GM18873 (cell line): ENCODE results near the gene CDK17.
"Not testable (repeated sequence)": the region's sequence is repeated elsewhere in the genome, so short reads cannot be mapped to it uniquely, and the experiment has no call there.

Source experiments
- ATAC-seq: cut with Tn5 transposase; IDR thresholded peaks from one replicate; pipeline ENCODE4 v1.9.1; 2021; ENCODE audit warnings: mild to moderate bottlenecking, moderate library complexity, moderate number of reproducible peaks; ENCODE audit not compliant: unreplicated experiment, low FRiP score

CDK17 gene

DNA sequence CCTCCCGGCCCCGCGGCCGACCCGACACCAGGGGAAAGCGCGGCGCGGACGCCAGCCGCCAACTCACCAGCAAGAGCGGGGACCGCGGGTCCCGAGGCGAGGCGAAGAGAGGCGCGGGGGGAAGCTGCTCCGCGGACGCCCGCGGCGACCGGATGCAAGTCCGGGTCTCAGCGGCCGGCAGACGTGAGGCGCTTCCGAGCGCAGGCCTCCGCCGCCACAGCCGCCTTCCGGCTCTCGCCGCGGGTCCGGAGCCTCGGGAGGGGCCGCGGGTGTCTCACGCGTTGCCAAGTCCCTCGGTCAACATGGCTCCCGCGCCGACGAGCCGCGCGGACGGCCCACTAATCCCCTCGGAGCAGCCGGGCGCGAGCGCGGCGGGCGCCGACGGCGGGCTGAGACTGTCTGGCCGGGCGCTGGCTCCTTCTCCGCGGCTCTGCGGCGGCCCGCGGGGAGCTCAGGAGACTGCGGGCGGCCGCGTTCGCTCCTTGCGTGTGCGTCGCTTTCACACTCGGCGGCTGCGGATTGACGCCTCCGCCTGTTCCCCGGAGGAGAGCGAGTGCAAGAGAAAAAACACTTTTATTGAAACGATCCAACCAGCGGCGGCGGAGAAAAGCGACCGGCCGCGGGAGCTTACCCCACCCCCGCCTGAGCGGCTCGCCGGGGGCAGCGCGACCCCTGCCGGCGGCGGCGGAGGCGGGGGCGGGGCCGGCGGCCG is at the start of gene CDK17:
CDK17 (minus strand) TSS at position 521 of the 712 bp plus-strand sequence. CDS start 65,603 bp downstream, outside the sequence.
- ATAC-seq: peak; percentile 32

DNA sequence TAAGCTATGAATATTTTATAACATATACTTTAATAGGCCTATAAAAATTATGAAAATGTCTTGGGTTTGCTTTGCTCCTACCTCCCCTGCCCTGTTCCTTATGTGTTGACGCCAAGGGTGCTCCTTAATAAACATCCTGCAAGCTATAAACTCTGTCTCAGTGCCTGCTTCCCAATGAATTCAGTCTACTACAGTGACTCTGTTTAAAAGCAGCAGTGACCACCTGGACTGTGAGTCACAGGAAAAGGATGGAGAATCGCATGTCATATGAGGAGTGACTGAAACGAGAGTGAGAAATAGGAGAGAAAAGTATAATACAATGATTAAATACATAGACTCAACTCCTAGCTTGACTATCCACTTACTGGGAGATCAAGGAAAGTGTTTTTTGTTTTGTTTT is 48.1 kb upstream of the CDK17 start:
- no peak for ATAC-seq

DNA sequence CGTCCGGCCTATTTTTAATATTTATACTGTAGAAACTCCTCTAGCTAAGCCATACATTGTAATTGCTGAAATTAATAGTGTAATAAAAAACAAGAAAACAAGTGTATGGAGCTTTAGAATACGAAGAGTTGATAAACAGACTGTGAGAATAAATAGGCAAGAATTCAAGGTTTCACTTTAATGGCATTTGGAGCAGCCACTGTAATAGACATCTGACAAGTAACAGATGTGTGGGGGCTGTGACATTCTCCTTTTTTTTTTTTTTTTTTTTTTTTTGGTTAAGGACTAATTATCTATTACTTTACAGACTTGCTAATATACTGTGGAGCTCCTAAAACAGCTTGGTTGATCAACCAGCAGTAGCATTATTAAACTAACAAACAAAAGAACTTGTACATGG is 47.0 kb upstream of the CDK17 start:
- ATAC-seq: no peak

DNA sequence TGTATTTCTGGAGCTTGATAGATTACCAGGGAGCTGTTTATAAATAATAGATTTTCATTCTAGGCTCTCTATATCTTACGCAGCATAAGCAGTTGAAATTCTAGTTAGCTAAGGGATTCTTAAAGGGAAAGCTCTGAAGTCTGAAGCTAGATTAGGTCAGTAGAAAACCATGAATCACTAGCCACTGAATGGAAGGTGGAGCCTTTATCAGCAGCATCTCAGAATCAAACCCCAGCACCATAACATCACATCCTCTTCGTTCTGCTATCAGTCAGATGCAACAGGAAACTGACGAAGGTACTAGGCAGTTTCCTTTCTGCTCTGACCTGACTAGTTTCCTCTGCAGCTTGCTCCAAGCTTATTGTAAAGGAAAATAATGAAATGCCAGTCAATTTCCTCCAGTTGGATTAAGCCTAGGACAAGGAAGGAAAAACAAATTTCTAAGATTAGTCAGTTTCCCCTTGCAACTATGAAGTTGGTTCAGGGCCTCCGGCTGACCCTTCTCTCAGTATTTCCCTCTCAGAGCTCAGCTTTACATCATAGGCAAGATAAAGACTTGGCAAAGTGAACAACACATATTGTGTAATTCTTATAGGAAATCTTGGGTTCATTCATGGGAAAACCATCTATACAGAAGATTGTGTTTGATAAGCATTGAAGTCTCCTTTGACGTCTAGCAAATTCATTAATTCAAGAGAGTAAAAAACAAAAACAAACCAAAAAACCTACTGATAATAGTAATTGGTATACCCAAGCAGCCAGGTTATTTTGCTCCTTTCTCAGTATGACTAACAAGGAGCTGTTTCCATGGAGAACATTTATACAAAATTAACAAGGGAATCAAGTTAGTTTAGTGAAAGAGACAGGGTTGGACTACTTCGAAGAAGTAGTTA is 45.7 kb upstream of the CDK17 start:
- ATAC-seq: peak; percentile 79

DNA sequence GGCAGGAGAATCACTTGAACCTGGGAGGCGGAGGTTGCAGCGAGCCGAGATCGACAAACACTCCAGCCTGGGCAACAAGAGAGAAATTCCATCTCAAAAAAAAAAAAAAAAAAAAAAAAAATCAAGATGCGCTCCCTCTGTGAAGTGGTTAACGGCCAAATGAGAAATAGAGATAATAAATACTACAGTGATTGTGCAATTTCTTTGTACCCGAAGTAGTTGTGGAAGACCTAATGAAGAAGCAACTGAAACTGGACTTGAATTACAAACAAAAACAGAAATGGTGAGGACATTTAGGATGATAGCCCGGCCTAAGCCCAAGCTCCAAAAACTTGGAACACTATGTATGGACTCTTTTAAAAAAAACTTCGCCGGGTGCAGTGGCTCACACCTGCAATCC is 44.2 kb upstream of the CDK17 start:
- no peak for ATAC-seq

DNA sequence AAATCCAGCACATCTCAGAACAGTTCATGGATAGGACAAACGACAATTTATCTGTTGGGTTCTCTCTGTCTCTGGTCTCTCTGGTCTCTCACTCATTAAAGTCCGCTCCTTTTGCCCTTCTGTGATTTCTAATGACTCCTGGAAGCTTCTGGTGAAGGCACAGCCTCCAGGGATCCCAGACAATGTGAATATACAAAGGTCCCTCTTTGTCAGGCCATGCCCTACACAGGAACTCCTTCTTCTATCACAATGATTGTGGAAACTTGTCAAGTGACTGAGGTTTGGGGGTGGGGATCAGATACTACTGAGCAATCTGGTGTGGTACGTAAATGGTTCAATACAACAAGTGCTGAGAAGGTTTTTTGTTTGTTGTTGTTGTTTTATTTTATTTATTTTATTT is 42.7 kb upstream of the CDK17 start:
- no peak for ATAC-seq

DNA sequence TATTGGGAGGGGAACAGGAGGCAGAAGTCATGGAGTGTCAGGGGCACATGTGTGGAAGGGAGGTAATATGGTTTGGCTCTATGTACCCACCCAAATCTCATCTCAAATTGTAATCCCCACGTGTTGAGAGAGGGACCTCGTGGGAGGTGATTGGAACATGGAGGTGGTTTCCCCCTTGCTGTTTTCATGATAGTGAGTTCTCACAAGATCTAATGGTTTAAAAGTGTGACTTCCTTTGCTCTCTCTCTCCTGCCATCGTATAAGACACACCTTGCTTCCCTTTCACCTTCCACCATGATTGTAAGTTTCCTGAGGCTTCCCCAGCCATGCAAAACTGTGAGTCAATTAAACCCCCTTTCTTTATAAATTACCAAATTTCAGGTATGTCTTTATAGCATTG is 41.6 kb upstream of the CDK17 start:
- no peak for ATAC-seq

DNA sequence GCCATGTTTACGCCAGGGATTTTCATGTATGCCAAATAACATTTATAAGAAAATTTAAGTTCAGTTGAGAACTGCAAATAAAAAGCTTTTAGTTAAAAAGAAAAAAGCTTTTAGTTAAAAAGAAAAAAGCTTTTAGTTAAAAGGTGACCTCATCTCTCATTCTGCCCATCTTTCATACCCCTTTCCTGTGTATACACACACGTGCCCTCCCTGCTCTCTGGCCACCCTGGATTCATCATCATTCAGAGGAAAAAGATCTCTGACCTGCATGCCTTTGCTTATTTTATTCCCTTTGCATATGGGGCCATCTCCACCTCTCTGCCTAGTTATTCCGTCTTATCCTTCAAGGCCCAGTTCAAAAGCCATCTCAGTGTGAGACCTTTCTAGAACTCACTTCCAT is 38.1 kb upstream of the CDK17 start:
- ATAC-seq: no peak

DNA sequence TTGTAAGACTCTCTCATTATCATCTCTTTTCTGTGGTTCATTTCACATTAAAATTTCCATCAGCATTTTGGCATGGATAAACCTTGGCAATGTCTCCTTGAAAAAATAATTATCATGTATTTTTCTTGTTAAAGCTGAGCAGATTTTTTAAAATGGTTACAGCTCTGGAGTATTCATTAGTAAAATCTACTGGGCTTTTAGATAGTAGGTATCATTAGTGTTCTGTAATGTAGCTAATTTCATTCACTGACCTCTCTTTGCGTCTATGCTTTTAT is 36.9 kb upstream of the CDK17 start:
- no peak for ATAC-seq

DNA sequence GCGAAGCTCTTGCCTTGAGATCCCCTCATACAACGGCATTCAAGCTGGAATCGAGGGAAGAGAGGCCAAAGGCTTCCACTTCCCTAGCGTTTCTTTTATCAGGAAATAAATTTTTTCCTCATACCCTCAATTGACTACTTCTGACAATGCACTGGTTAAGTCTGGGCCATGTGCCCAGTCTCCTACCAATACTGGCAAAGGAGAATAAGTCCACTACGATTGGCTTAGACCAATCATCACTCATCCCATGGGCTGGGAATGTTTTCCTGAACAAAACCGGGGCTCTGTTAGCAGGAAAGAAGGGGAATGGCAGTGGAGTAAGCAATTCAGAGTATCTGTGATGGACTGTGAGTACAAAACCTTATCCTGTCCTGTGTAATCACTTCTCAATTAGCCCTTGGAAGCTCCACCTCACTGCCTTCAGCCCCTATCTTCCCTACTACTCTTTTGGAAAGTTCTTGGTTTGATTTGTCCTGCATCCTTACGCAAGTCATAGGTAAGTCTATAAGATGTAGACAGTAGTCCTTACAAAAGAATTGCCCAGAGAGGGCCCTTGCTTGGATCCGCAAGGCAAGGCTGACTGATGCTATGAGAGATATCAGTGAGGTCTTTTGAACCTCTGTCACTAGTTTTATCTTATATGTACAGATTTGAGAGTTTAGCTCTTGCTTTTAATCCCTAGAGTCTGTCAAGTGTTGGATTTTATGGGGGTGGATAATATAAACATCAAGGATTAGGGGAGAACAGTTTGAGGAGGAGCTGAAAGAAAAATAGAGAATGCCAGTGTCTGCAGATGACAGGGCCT is 36.3 kb upstream of the CDK17 start:
- ATAC-seq: no peak

DNA sequence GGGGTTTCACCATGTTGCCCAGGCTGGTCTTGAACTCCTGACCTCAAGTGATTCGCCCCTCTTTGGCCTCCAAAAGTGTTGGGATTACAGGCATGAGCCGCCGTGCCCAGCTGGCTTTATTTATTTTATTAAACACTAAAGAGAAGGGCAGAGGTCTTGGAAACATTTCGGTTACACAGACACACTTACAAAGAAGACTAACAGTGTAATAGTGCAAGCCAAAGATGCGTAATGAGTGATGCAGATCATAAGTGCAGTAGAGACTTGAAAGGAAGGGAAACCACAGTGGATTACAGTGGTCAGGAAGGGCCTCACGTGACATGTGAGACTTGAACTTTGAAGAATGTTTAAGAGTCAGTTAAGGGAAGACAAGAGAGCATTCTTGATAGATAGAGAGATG is 33.9 kb upstream of the CDK17 start:
- peak; percentile 80 for ATAC-seq

DNA sequence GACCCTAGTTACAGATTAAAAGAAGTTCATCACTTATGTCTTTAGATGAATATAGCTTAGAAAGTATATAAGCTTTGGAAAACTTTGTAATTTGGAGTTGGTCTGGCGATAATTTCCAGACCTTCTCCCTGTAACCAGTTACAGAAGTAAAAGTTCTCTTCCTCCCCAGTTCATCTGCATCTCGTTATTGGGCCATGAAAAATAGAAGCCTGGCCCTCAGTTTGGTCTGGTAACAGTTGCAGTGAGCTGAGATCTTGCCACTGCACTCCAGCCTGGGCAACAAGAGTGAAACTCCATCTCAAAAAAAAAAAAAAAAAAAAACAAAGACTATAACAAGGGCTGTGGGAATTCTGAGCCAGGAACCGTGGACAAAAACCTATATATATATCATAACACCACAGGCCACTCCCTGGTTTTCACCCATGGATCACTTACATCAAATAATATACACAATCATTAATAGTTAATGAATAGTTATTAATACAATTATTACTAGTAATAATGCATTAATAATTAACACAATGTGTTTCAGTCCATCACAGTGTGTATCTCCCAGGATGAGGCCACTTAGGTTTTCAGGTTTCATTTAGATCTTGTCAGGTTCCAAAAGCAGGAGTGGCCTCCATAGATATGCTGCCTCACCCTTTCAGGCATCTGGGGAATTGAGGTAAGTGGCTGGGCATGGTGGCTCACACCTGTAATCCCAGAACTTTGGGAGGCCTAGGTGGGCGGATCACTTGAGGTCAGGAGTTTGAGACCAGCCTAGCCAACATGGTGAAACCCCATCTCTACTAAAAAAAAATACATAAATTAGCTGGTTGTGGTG is 32.5 kb upstream of the CDK17 start:
- ATAC-seq: not testable (repeated sequence)

DNA sequence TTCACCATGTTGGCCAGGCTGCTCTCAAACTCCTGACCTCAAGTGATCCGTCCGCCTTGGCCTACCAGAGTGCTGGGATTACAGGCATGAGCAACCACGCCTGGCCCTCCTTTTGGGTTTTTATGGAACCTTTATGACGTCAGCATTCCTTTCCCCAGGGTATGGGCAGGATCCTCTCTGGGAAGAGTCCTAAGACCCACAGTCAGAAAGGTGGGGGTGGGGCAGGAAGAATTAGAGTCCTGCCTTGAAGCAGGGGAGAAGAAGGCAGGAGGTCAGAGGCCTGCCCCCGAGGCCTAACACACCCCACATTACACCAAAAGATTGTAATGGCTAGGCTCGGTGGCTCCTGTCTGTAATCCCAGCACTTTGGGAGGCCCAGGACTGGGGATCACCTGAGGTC is 30.8 kb upstream of the CDK17 start:
- ATAC-seq: no peak

DNA sequence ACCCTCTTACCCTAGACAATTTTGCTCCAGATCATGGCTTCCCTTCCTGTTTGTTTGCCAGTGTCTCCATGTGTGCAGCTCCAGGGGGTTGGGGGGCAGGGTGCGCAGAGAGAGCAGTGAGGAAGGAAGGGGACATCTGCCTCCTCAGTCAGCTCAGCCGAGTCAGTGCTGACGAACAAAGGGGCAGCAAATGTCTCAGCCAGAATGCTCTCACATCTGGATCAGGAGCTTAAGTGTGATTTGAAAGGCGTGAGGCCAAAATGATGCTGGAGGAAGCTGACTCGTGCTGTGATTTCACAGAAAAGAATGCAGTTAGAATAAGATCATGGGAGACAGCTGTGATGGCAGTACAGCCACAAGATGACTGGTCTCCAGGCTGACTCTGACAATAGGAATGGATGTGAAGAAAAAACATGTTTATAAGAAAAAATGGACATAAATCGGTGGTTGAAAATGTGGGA is 27.1 kb upstream of the CDK17 start:
- no peak for ATAC-seq

DNA sequence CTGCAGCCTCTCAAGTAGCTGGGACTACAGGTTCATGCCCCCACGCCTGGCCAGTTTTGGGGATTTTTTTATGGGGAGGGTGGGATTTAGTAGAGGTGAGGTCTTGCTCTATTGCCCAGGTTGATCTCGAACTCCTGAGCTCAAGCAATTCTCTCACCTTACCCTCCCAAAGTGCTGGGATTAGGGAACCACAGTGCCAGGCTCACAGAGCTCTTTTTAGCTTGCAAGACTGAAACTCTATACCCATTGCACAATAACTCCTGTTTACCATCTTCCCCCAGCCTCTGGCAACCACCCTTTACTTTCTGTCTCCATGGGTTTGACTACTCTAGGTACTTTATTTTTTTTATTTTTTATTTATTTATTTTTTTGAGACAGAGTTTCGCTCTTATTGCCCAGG is 25.7 kb upstream of the CDK17 start:
- ATAC-seq: no peak

DNA sequence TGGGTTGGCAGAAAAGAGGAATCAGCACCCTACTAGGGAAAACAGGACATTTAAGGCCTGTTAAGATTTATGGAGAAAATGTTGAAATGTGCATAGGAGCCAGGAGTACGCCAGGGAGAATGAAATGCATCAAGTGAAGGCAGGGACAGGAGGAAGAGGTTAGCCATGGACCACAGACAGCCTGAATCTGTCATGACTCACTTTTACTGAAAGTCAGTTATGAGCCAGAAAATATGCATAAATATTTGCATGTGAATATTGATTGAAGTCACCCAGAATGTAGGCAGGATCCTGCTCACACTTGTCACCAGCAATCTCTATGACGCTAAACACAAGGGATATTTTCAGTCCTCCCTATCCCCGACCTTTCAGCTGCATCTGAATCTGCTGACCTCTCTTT is 25.1 kb upstream of the CDK17 start:
- peak; percentile 52 for ATAC-seq

DNA sequence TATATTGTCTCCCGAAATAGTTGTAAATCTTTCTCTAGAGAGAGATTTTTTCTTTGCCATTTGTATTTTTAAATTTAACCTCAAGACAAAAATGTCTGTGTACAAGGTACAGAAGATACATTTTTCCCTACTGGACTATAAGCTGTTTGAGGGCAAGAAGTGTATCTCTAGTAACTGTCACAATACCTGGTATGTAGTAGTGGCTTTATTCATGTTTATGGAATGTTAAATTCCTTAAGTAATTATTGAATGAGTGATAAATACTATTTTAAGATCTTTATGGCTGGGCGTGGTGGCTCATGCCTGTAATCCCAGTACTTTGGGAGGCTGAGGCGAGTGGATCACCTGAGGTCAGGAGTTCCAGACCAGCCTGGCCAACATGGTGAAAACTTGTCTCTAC is 24.4 kb upstream of the CDK17 start:
- no peak for ATAC-seq

DNA sequence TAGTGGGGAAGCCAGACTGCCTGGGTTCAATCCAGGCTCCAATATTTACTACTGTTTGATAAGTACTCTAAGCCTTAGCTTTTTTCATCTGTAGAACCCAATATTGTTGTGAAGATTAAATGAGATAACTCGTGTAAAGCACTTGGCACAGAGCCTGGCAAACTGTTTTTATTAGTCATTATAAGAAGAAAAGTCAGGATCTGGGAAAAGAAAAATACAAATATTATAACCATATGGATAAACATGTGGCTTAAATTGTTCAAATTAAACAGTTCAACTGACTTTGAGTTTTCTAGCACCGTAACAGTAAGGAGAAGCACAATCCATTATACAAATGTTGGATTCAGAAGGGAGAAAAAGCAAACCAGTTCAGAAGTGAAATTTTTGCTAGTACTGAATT is 22.0 kb upstream of the CDK17 start:
- no peak for ATAC-seq

DNA sequence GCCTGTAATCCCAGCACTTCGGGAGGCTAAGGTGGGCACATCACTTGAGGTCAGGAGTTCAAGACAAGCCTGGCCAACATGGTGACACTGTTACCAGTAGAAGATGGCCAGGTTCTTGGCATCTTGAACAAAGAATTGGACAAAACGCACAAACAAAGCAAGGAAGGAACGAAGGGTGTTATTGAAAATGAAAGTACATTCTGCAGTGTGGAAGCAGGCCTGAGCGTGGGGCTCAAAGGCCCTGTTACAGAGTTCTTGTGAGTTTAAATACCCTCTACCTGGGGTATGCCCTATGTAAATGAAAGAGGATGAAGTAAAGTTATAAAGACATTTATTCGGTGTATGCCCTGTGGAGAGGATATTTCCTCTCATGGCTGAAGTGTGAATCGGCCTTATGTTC is 20.8 kb upstream of the CDK17 start:
- no peak for ATAC-seq

DNA sequence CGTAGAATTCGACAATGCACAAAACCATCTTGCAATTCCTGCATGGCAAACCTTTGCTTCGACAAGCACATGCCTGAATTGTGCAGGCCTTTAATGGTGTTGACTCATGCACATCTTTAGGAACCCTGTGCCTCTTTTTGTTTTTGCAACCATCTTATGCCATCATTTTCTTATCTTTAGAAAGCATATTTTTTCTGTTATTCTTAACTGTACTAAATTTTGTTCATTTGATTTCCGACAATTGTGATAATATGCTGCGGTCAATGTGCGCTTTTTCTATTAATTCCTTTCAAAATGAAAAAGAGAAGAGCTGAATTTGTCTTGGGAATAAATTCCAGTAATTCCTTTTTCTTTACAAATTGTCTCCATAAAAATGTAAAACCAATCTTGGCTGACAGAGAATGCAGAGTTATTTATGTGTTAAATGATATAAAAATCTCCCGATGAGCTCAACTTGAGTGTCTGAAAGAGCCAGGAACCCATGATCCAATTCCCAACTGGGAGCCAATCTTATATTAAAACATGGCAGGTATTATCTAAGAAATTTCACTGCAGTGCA is 20.1 kb upstream of the CDK17 start:
- no peak for ATAC-seq
